OCI-LY3 (cell line): ENCODE results near the gene HMGN3.

Source experiments
- CTCF ChIP-seq: fragments of 200-600, 300-600 bp; sonication (generic); IDR thresholded peaks from 2 replicates; pipeline ENCODE4 v1.5.1; 2014; ENCODE audit warnings: antibody characterized with exemption, low read length, low read depth
- EZH2phosphoT487 ChIP-seq: fragments of 200-600 bp; shearing (Covaris generic); IDR thresholded peaks from 2 replicates; pipeline ENCODE4 v1.6.1; 2018; ENCODE audit warnings: antibody characterized with exemption, mixed run types, low read depth

- no peak for TF ChIP-seq CTCF
- no peak for TF ChIP-seq EZH2phosphoT487
Observed at GRCh38 chr6:79223611-79224404, 10.7 kb downstream of the HMGN3 start.
